Duodenal mucosa (tissue), 2 donors: ENCODE results near the gene TTLL11.

Experiments
- H3K27ac ChIP-seq: one replicate; pipeline ENCODE4 v1.7.0; 2013; ENCODE audit warnings: low read depth, low read length
- H3K27me3 ChIP-seq, 2 donors: one replicate each; pipeline ENCODE4 v1.7.0; 2013; ENCODE audit warnings: low read length in 2 of 2, control low read depth in 1 of 2; ENCODE audit not compliant: insufficient read depth in 2 of 2, control insufficient read depth in 1 of 2
- H3K36me3 ChIP-seq, 2 donors: one replicate each; pipeline ENCODE4 v1.7.0; 2013; ENCODE audit warnings: low read length in 2 of 2, control low read depth in 1 of 2; ENCODE audit not compliant: insufficient read depth in 2 of 2, control insufficient read depth in 1 of 2
- H3K4me1 ChIP-seq, 2 donors: one replicate each; pipeline ENCODE4 v1.7.0; 2013; ENCODE audit warnings: low read length in 2 of 2, control low read depth in 1 of 2; ENCODE audit not compliant: insufficient read depth in 2 of 2, control insufficient read depth in 1 of 2
- H3K4me3 ChIP-seq, 2 donors: one replicate each; pipeline ENCODE4 v1.7.0; 2013; ENCODE audit warnings: low read length in 2 of 2, low read depth in 1 of 2
- H3K9ac ChIP-seq, 2 donors: one replicate each; pipeline ENCODE4 v1.7.0; 2013; ENCODE audit warnings: low read length in 2 of 2, low read depth in 1 of 2
- H3K9me3 ChIP-seq, 2 donors: one replicate each; pipeline ENCODE4 v1.7.0; 2013; ENCODE audit warnings: low read length in 2 of 2, control low read depth in 1 of 2; ENCODE audit not compliant: control insufficient read depth in 1 of 2

TTLL11 gene

GRCh38 chr9:122124528-122124927, 31.4 kb upstream of the TTLL11 start:
- H3K36me3 ChIP-seq = no peaks in the 10 kb centered on the region
- no peak overlapping the region for H3K9ac ChIP-seq
- no peak overlapping the region for H3K4me3 ChIP-seq
- no peaks in the 10 kb centered on the region for H3K9me3 ChIP-seq
- H3K27me3 ChIP-seq = peaks cover 25 to 34% of the 10 kb centered on the region in 2 donors
- H3K27ac ChIP-seq = no peak overlapping the region
- peaks cover 4 to 14% of the 10 kb centered on the region in 2 donors for H3K4me1 ChIP-seq

- Histone ChIP-seq H3K27me3 (peaks cover 25 to 34% of the 10 kb centered on the region in 2 donors), H3K4me3 (no peak overlapping the region), H3K9ac (no peak overlapping the region), H3K36me3 (no peaks in the 10 kb centered on the region), H3K9me3 (no peaks in the 10 kb centered on the region), H3K4me1 (peaks cover 4 to 14% of the 10 kb centered on the region in 2 donors), H3K27ac (no peak overlapping the region)
Measured at GRCh38 chr9:122124048-122124447, 30.9 kb upstream of the TTLL11 start.

- H3K4me1 ChIP-seq = peaks cover 4 to 14% of the 10 kb centered on the region in 2 donors
- no peaks in the 10 kb centered on the region for H3K9me3 ChIP-seq
- no peak overlapping the region for H3K9ac ChIP-seq
- peaks cover 25 to 34% of the 10 kb centered on the region in 2 donors for H3K27me3 ChIP-seq
- no peak overlapping the region for H3K27ac ChIP-seq
- no peak overlapping the region for H3K4me3 ChIP-seq
- H3K36me3 ChIP-seq = no peaks in the 10 kb centered on the region
Measured at GRCh38 chr9:122122903-122123632, 30.0 kb upstream of the TTLL11 start.

DNA sequence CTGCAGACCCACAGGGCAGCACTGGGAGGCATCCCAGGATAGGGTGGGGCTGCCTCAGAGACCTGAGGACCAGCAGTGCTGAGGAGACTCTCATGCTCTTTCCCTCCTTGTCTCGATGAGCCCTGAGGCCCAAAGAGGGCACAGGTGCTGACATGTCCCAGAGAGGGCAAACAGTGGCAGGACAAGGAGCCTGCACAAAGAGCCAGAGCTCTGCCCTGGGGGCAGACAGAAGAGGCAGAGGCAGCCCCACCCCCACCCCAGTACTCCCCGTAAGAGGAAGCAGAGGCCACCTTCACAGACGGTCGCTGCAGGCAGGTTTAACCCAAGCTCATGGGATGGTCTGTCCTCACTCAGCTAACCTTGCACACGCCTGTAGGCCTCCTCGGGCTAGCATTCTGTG, 29.4 kb upstream of the TTLL11 start:
- Histone ChIP-seq H3K27me3 (peaks cover 25 to 32% of the 10 kb centered on the region in 2 donors), H3K9me3 (no peaks in the 10 kb centered on the region), H3K9ac (no peak overlapping the region), H3K36me3 (no peaks in the 10 kb centered on the region), H3K27ac (no peak overlapping the region), H3K4me1 (peaks cover 4 to 14% of the 10 kb centered on the region in 2 donors), H3K4me3 (no peak overlapping the region)

DNA sequence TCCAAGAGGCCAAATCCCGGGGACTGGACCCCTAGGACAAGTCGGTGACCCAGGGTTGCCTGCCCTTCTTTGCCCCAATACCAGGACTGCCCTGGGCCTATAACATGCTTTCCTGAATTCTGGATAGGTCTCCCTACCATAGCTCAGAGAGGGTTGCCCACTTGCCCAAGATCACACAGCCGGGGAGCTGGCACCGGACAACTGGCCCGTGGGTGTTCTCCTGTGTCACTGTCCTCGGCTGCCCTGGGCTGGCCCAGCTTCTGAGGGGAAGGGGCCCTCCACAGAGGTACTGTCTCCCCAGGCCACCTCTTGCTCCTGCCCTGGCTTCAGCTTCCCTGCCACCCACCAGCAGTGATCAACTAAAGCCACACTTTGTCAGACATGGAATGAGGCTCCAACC, 28.8 kb upstream of the TTLL11 start:
- no peak overlapping the region for H3K9ac ChIP-seq
- no peaks in the 10 kb centered on the region for H3K9me3 ChIP-seq
- peaks cover 4 to 14% of the 10 kb centered on the region in 2 donors for H3K4me1 ChIP-seq
- H3K27ac ChIP-seq = no peak overlapping the region
- H3K36me3 ChIP-seq = no peaks in the 10 kb centered on the region
- H3K27me3 ChIP-seq = peaks cover 21 to 26% of the 10 kb centered on the region in 2 donors
- no peak overlapping the region for H3K4me3 ChIP-seq

DNA sequence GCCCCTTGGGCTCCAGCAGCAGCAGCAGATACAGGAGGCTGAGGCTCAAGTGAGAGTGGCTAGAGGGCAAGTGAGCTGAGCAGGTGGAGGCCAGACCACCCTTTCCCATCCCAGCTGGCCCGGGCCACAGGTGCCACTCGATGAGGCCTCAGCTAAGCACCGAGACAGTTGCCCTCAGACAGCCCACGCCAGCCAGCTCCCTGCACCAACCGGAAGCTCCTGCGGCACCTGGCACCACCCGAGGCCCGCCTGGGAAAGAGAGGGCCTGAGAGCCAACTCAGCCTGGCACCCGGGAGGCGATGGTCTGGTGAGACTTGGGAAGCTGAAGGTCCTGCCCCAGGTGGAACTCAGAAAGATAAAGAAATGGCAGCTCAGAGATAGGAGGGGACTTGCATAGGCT, 28.3 kb upstream of the TTLL11 start:
- Histone ChIP-seq H3K4me3 (no peak overlapping the region), H3K27ac (no peak overlapping the region), H3K36me3 (no peaks in the 10 kb centered on the region), H3K9me3 (no peaks in the 10 kb centered on the region), H3K9ac (no peak overlapping the region), H3K27me3 (peaks cover 21 to 22% of the 10 kb centered on the region in 2 donors), H3K4me1 (peaks cover 4 to 12% of the 10 kb centered on the region in 2 donors)

DNA sequence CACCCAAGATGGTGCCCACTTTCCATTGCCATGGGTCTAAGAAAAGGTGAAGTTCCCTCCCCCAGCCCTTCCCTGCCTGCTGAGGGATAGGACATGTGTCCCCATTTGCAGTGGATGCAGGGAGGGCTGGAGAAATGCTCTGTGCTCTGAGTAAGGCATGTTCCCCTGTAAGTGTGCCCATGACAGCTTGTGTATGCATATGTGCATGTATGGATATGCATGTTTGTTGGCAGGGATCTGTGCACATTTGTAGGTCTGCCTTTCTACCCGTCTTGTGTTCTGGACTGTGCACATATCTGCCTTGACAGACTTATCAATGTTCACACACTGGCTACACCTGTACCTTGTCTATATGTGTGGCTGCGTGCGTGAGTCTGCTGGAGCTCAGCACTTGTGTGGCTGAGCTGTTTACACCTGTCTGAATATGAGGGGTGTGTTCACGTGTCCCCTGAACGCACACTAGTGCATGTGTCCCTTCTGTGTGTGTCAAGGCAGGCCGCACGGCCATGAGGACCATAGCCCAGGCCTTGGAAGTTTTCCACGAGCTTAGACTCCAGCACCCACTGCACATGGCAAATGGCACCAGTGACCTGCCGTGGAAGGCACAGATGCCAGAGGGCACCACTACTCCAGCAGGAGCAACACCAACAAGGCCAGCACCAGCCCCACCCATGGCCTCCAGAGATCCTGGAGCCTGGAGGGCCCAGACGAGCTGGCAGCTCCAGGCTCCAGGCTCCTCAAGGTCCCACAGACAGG, 27.4 kb upstream of the TTLL11 start:
- no peak overlapping the region for H3K4me3 ChIP-seq
- no peak overlapping the region for H3K9ac ChIP-seq
- H3K27me3 ChIP-seq = peaks cover 15 to 17% of the 10 kb centered on the region in 2 donors

DNA sequence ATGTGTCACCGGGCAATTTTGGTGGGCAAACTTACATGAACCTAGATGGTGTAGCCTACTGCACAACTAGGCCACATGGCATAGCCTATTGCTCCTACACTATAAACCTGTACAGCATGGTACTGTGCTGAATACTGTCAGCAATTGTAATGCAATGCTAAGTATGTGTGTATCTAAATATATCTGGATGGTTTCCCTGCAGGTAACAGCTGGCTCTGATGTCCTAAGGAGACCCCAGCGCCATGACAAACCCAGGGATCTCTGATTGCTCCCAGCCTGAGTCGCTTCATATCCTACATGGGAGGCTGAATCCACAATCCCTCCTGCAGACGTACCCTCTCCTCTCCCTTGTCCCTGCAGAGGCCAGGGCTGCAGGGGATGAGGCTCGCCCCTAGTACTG, 26.6 kb upstream of the TTLL11 start:
- H3K9ac ChIP-seq = no peak overlapping the region
- H3K27me3 ChIP-seq = peaks cover 14 to 17% of the 10 kb centered on the region in 2 donors
- H3K4me1 ChIP-seq = no peaks in the 10 kb centered on the region
- no peak overlapping the region for H3K4me3 ChIP-seq
- no peaks in the 10 kb centered on the region for H3K9me3 ChIP-seq
- no peaks in the 10 kb centered on the region for H3K36me3 ChIP-seq
- no peak overlapping the region for H3K27ac ChIP-seq

More for the DNA sequence above, 27.4 kb upstream of the TTLL11 start:
- Histone ChIP-seq H3K9me3 (no peaks in the 10 kb centered on the region), H3K36me3 (no peaks in the 10 kb centered on the region), H3K4me1 (peaks cover 0 to 3% of the 10 kb centered on the region in 2 donors), H3K27ac (no peak overlapping the region)

DNA sequence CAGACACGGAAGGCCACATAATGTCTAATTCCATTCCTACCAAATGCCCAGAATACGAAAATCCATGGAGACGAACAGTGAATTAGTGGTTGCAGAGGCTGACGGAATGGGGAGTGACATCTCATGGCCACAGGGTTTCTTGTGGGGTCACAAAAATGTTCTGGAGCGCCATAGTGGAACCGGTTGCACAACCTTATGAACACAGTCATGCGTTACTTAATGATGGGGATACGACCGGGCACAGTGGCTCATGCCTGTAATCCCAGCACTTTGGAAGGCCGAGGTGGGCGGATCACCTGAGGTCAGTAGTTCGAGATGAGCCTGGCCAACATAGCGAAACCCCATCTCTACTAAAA, 26.0 kb upstream of the TTLL11 start:
- no peaks in the 10 kb centered on the region for H3K9me3 ChIP-seq
- H3K36me3 ChIP-seq = no peaks in the 10 kb centered on the region
- H3K9ac ChIP-seq = no peak overlapping the region
- no peak overlapping the region for H3K27ac ChIP-seq
- peaks cover 11 to 13% of the 10 kb centered on the region in 2 donors for H3K27me3 ChIP-seq
- H3K4me3 ChIP-seq = no peak overlapping the region
- H3K4me1 ChIP-seq = no peaks in the 10 kb centered on the region

DNA sequence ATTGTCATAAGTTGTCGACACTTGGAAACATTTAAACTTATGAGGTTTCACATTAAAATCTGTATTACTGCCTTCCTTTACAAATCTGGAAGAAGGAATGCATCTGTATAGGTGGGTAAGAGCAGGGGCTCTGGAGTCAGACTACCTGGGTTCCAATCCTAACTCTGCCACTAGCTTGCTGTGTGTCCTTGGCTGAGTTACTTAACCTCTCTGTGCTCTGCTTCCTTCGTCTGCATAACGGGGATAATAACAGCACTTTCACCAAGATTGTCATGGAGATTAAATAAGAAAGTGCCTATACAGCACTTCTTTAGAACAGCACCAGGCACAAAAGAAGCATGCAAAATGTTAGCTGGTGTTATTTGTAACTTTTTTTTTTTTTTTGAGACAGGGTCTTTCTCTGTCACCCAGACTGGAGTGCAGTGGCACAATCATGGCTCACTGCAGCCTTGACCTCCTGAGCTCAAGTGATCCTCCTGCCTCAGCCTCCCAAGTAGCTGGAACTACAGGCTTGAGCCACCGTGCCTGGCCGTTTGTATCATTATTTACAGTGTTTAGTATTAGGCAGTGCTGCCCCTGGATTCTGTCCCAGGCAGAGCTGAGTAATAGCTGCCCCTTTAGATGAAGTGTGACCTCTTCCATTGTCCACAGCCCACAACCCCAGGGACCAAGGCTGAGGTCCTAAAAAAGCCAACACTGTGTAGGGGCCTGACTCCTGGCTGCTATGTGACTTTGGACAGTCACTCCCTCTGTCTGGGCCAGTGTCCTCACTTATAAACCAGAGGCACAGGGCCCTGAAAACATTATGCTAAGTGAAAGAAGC, 25.4 kb upstream of the TTLL11 start:
- no peak overlapping the region for H3K9ac ChIP-seq
- H3K27ac ChIP-seq = no peak overlapping the region
- no peaks in the 10 kb centered on the region for H3K36me3 ChIP-seq
- H3K4me3 ChIP-seq = no peak overlapping the region
- no peaks in the 10 kb centered on the region for H3K9me3 ChIP-seq
- peaks cover 13% of the 10 kb centered on the region in 2 donors for H3K27me3 ChIP-seq
- H3K4me1 ChIP-seq = no peaks in the 10 kb centered on the region
